ENCODE data around the gene RMI2. TPM values are rescaled to one million over a fixed set of nuclear protein-coding genes. Genes with fewer than 3 reads are reported as not detected.

RMI2 gene
- polyA plus RNA-seq, 1 donor (not counting 4 experiments of a cell fraction or from before 2014, with no cell fraction given), result 6.8 TPM

DNA sequence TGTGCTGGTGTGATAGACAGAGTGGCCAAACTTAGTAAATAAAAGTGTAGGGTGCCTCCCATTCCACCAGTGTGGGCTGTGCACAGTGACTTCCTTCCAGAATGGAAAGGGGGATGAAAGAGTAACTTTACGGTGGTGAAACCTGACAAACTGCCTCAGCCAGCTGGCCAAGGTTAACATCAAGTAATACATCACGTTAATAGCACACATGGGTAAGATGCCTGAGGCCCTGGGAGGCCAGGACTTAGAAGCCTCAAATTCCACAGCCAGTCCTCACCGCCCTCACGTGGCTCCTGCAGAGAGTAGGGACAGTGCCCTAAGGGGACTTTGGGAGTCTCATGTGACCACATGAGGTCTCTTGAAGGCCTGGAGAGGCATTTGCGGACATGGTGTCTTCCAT lies 14.1 kb downstream of the RMI2 start:
- peaks cover 34% of the 10 kb centered on the region for H3K4me1 ChIP-seq (ENCODE audit: control insufficient read depth, extremely low read depth, insufficient read depth, low read length)
- peak overlapping the region; percentile 35 for H3K4me2 ChIP-seq (ENCODE audit: control insufficient read depth, extremely low read depth, insufficient read depth, low read depth, low read length)

DNA sequence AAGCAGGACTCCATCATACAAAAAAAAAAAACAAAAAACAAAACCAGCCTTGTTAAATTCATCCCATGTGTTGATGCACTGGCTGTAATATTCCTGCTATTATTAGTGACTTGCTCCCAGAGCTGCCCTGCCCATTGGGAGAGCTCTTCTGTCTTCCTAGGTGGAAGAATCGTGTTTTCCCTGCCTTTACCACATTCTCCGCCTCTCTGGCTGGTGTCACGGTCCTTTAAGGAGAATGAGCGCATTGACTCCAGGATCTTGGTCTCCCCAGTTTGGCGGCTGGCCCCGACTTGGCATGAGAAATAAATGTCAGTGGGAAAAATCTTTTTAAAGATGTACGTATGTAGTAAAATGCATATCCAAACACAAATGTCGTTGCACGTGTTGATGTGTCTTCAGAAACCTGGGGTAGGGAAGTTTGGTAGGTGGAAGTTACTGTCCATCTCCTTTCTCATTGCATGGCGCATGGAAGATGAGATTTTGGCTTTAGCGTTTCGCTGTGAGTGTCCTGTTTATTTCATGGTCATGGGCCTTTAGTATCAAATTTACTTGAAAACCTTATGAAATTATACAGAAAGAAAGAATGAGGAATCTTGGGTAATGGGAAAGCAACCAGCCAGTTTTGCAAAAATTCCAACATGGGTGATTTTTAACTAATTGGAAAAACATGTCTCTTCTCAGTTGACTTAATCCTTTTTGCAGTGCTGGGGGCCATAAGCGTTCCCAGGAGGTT lies 15.5 kb downstream of the RMI2 start:
- H3K9me1 ChIP-seq (ENCODE audit: control insufficient read depth, extremely low read depth, insufficient read depth, low read length), result no peaks in the 10 kb centered on the region
- no peak overlapping the region for H3K4me2 ChIP-seq (ENCODE audit: control insufficient read depth, extremely low read depth, insufficient read depth, low read depth, low read length)
- dilution Hi-C loops (cut with MboI; ENCODE audit: extremely low pct_ligation_motif_present, low sequenced_read_pairs), result no loop called here
- FAIRE-seq (no peak), DNase-seq (ENCODE audit: low read depth, low spot score) (no peak)
- TF ChIP-seq EZH2 (IDR thresholded peaks at IDR 0.05; ENCODE audit: low read length), result no peak
- TF ChIP-seq CTCF (optimal IDR thresholded peaks at IDR 0.05 in 1 of 3, IDR thresholded peaks at IDR 0.05 in 1 of 3, conservative IDR thresholded peaks at IDR 0.05 in 1 of 3; ENCODE audit: extremely low read depth in 1 of 3, insufficient read depth in 2 of 3, low read length in 3 of 3), result no peak
- H3K27ac ChIP-seq (ENCODE audit: control insufficient read depth, insufficient read depth, low read length), result no peak overlapping the region
- H2AFZ ChIP-seq (ENCODE audit: control insufficient read depth, low read length), result no peak overlapping the region
- peaks cover 34% of the 10 kb centered on the region for H3K4me1 ChIP-seq (ENCODE audit: control insufficient read depth, extremely low read depth, insufficient read depth, low read length)
- no peaks in the 10 kb centered on the region for H3K79me2 ChIP-seq (ENCODE audit: control insufficient read depth, insufficient read depth, low read length)
- no peaks in the 10 kb centered on the region for H3K27me3 ChIP-seq (ENCODE audit: control insufficient read depth, extremely low read depth, insufficient read depth, low read length)
- H3K4me3 ChIP-seq (ENCODE audit: control insufficient read depth in 2 of 3, extremely low read depth in 1 of 3, insufficient read depth in 2 of 3, low read depth in 1 of 3, low read length in 3 of 3), result no peak overlapping the region
- no peaks in the 10 kb centered on the region for H4K20me1 ChIP-seq (ENCODE audit: control insufficient read depth, extremely low read depth, insufficient read depth, low read length)
- H3K9ac ChIP-seq (ENCODE audit: control insufficient read depth, extremely low read depth, insufficient read depth, low read length), result no peak overlapping the region
- no peaks in the 10 kb centered on the region for H3K36me3 ChIP-seq (ENCODE audit: control insufficient read depth in 2 of 2, extremely low read depth in 1 of 2, insufficient read depth in 2 of 2, low read length in 2 of 2)
- H3K9me3 ChIP-seq (ENCODE audit: control insufficient read depth, low read depth, low read length), result no peaks in the 10 kb centered on the region

More for the DNA sequence above, 14.1 kb downstream of the RMI2 start:
- Histone ChIP-seq H3K9me1 (ENCODE audit: control insufficient read depth, extremely low read depth, insufficient read depth, low read length) (no peaks in the 10 kb centered on the region), H3K9ac (ENCODE audit: control insufficient read depth, extremely low read depth, insufficient read depth, low read length) (no peak overlapping the region), H3K9me3 (ENCODE audit: control insufficient read depth, low read depth, low read length) (no peaks in the 10 kb centered on the region), H3K4me3 (ENCODE audit: control insufficient read depth in 2 of 3, extremely low read depth in 1 of 3, insufficient read depth in 2 of 3, low read depth in 1 of 3, low read length in 3 of 3) (no peak overlapping the region), H3K36me3 (ENCODE audit: control insufficient read depth in 2 of 2, extremely low read depth in 1 of 2, insufficient read depth in 2 of 2, low read length in 2 of 2) (no peaks in the 10 kb centered on the region), H3K27ac (ENCODE audit: control insufficient read depth, insufficient read depth, low read length) (no peak overlapping the region), H3K27me3 (ENCODE audit: control insufficient read depth, extremely low read depth, insufficient read depth, low read length) (no peaks in the 10 kb centered on the region), H2AFZ (ENCODE audit: control insufficient read depth, low read length) (no peak overlapping the region), H4K20me1 (ENCODE audit: control insufficient read depth, extremely low read depth, insufficient read depth, low read length) (no peaks in the 10 kb centered on the region), H3K79me2 (ENCODE audit: control insufficient read depth, insufficient read depth, low read length) (no peaks in the 10 kb centered on the region)
- peak; percentile 65 for FAIRE-seq
- DNase-seq (ENCODE audit: low read depth, low spot score), result peak; percentile 66
- no peak for TF ChIP-seq CTCF (optimal IDR thresholded peaks at IDR 0.05 in 1 of 3, IDR thresholded peaks at IDR 0.05 in 1 of 3, conservative IDR thresholded peaks at IDR 0.05 in 1 of 3; ENCODE audit: extremely low read depth in 1 of 3, insufficient read depth in 2 of 3, low read length in 3 of 3)
- no peak for TF ChIP-seq EZH2 (IDR thresholded peaks at IDR 0.05; ENCODE audit: low read length)
- dilution Hi-C loops (cut with MboI; ENCODE audit: extremely low pct_ligation_motif_present, low sequenced_read_pairs), result loop anchor here (10.0 kb wide), 1 partner anchor 155 kb away; no protein-coding TSS in a partner anchor
